H1 (cell line): ENCODE data around the gene PTTG1IP. TPM values are rescaled to one million over a fixed set of nuclear protein-coding genes. Genes with fewer than 3 reads are reported as not detected.

Source experiments
- CTCF ChIA-PET: fragments of 300-600 bp; sonication (Branson Sonifier 250); formaldehyde crosslinking; loops from one replicate; lab custom pipeline; 2021; ENCODE audit not compliant: partially characterized antibody; lab: Charles Lee
- POLR2A ChIA-PET: fragments of 300-600 bp; sonication (Branson Sonifier 250); formaldehyde crosslinking; loops from one replicate; lab custom pipeline; 2021; ENCODE audit warnings: inconsistent platforms; ENCODE audit not compliant: partially characterized antibody; lab: Charles Lee
- DNase-seq, 2 experiments: peaks; one replicate each; pipeline versions ENCODE4 v3.0.0 to v3.0.0-alpha.2; 2010 to 2022; ENCODE audit warnings: low spot score in 2 of 2, low read depth in 1 of 2, mixed read lengths in 1 of 2
- FAIRE-seq: peaks from 2 replicates; lab custom pipeline; 2011; peaks lifted over from hg19 to GRCh38; lab: Jason Lieb, UNC
- H2AFZ ChIP-seq: 2 replicates; pipeline ENCODE4 v1.8.1; 2012; ENCODE audit warnings: low read length, inconsistent platforms
- H2AK5ac ChIP-seq: 2 replicates; pipeline ENCODE4 v1.6.1; 2013; ENCODE audit warnings: low read depth, low read length
- H2BK120ac ChIP-seq: replicated peaks from 2 replicates; pipeline ENCODE3; 2013; ENCODE audit warnings: low read depth, low read length, inconsistent platforms
- H2BK12ac ChIP-seq: 2 replicates; pipeline ENCODE4 v1.6.1; 2013; ENCODE audit warnings: low read depth, low read length
- H2BK15ac ChIP-seq: 2 replicates; pipeline ENCODE4 v1.6.1; 2013; ENCODE audit warnings: low read length
- H2BK20ac ChIP-seq: 2 replicates; pipeline ENCODE4 v1.6.1; 2013; ENCODE audit warnings: low read length
- H2BK5ac ChIP-seq: 2 replicates; pipeline ENCODE4 v1.6.1; 2013; ENCODE audit warnings: low read depth, low read length
- H3K14ac ChIP-seq: 2 replicates; pipeline ENCODE4 v1.6.1; 2013; ENCODE audit warnings: inconsistent platforms; ENCODE audit not compliant: insufficient read length
- H3K18ac ChIP-seq: 2 replicates; pipeline ENCODE4 v1.6.1; 2013; ENCODE audit warnings: low read length; ENCODE audit errors: extremely low read depth
- H3K23ac ChIP-seq: 2 replicates; pipeline ENCODE4 v1.6.1; 2013; ENCODE audit warnings: inconsistent platforms; ENCODE audit not compliant: insufficient read length
- H3K23me2 ChIP-seq: 2 replicates; pipeline ENCODE4 v1.6.1; 2013; ENCODE audit warnings: low read depth, low read length
- H3K27ac ChIP-seq: 2 replicates; pipeline ENCODE4 v1.6.1; 2011; ENCODE audit warnings: low read depth, low read length, inconsistent platforms
- H3K27me3 ChIP-seq, 4 experiments: replicated peaks in 1 of 4; 1 replicate in 1 of 4; 2 replicates in 3 of 4; pipeline versions ENCODE4 v1.6.1 to v1.8.1; 2011 to 2013; ENCODE audit warnings: low read length in 3 of 4, mild to moderate bottlenecking in 3 of 4, inconsistent platforms in 2 of 4, mixed read lengths in 2 of 4, moderate library complexity in 1 of 4; ENCODE audit not compliant: control insufficient read depth in 3 of 4, insufficient read depth in 3 of 4; ENCODE audit errors: extremely low read depth in 1 of 4
- H3K36me3 ChIP-seq, 4 experiments: 2 replicates each; pipeline versions ENCODE4 v1.6.1 to v1.8.1; 2011 to 2013; ENCODE audit warnings: mild to moderate bottlenecking in 4 of 4, low read length in 3 of 4, moderate library complexity in 2 of 4, control low read depth in 1 of 4, inconsistent platforms in 1 of 4; ENCODE audit not compliant: insufficient read depth in 4 of 4, control insufficient read depth in 2 of 4
- H3K4ac ChIP-seq: replicated peaks from 2 replicates; pipeline ENCODE3; 2013; ENCODE audit warnings: low read length, low read depth, mixed read lengths, inconsistent platforms; ENCODE audit not compliant: insufficient read length
- H3K4me1 ChIP-seq, 4 experiments: replicated peaks in 1 of 4; 1 replicate in 1 of 4; 2 replicates in 3 of 4; pipeline versions ENCODE4 v1.6.1 to v1.8.1; 2011 to 2013; ENCODE audit warnings: low read length in 3 of 4, inconsistent platforms in 2 of 4, mixed read lengths in 1 of 4; ENCODE audit not compliant: insufficient read depth in 4 of 4, control insufficient read depth in 3 of 4
- H3K4me2 ChIP-seq, 2 experiments: 2 replicates each; pipeline versions ENCODE4 v1.6.1 to v1.8.1; 2011 to 2013; ENCODE audit warnings: low read depth in 2 of 2, low read length in 2 of 2, control low read depth in 1 of 2, inconsistent platforms in 1 of 2, mild to moderate bottlenecking in 1 of 2; ENCODE audit not compliant: insufficient read depth in 1 of 2
- H3K4me3 ChIP-seq, 4 experiments: fragments of 200-600, 300-600 bp in 1 of 4; sonication (generic), shearing (Covaris generic), sonication (Bioruptor Twin) in 1 of 4; 2 replicates each; pipeline versions ENCODE4 v1.5.1 to v1.8.1; 2011 to 2016; ENCODE audit warnings: low read length in 4 of 4, low read depth in 3 of 4, control low read depth in 2 of 4, inconsistent platforms in 2 of 4, mild to moderate bottlenecking in 2 of 4, mixed read lengths in 1 of 4, moderate library complexity in 1 of 4; ENCODE audit not compliant: insufficient read depth in 2 of 4; ENCODE audit errors: extremely low read depth in 1 of 4
- H3K56ac ChIP-seq: replicated peaks from 2 replicates; pipeline ENCODE3; 2013; ENCODE audit warnings: low read depth, mild to moderate bottlenecking, mixed read lengths, low read length, inconsistent platforms; ENCODE audit not compliant: insufficient read length
- H3K79me1 ChIP-seq: 2 replicates; pipeline ENCODE4 v1.6.1; 2013; ENCODE audit warnings: low read depth, low read length, control low read depth
- H3K79me2 ChIP-seq, 2 experiments: 2 replicates each; pipeline versions ENCODE4 v1.6.1 to v1.8.1; 2012 to 2013; ENCODE audit warnings: low read length in 2 of 2, mild to moderate bottlenecking in 2 of 2, inconsistent platforms in 1 of 2; ENCODE audit not compliant: insufficient read depth in 2 of 2, control insufficient read depth in 1 of 2
- H3K9ac ChIP-seq, 4 experiments: replicated peaks in 1 of 4; 1 replicate in 1 of 4; 2 replicates in 3 of 4; pipeline versions ENCODE4 v1.6.1 to v1.8.1; 2011 to 2013; ENCODE audit warnings: low read depth in 3 of 4, low read length in 3 of 4, control low read depth in 2 of 4, mild to moderate bottlenecking in 2 of 4, moderate library complexity in 2 of 4, inconsistent platforms in 1 of 4; ENCODE audit errors: extremely low read depth in 1 of 4
- H3K9me3 ChIP-seq, 2 experiments: 2 replicates each; pipeline versions ENCODE4 v1.6.1 to v1.8.1; 2012 to 2013; ENCODE audit warnings: mild to moderate bottlenecking in 2 of 2, moderate library complexity in 2 of 2, control low read depth in 1 of 2, inconsistent platforms in 1 of 2, low read depth in 1 of 2, low read length in 1 of 2, mixed read lengths in 1 of 2; ENCODE audit not compliant: insufficient read depth in 2 of 2
- H4K20me1 ChIP-seq, 2 experiments: replicated peaks in 1 of 2; 2 replicates each; pipeline versions ENCODE3 to v1.8.1; 2011 to 2013; ENCODE audit warnings: inconsistent platforms in 2 of 2, low read length in 2 of 2, mild to moderate bottlenecking in 1 of 2; ENCODE audit not compliant: insufficient read depth in 2 of 2, control insufficient read depth in 1 of 2
- H4K5ac ChIP-seq: 2 replicates; pipeline ENCODE4 v1.6.1; 2013; ENCODE audit warnings: low read length, low read depth, mixed read lengths, inconsistent platforms; ENCODE audit not compliant: insufficient read length
- H4K8ac ChIP-seq: 2 replicates; pipeline ENCODE4 v1.8.0; 2013; ENCODE audit warnings: mild to moderate bottlenecking, moderate library complexity, low read length, inconsistent platforms; ENCODE audit not compliant: insufficient read depth; ENCODE audit errors: extremely low read depth
- H4K91ac ChIP-seq: replicated peaks from 2 replicates; pipeline ENCODE3; 2013; ENCODE audit warnings: low read length, mixed read lengths, inconsistent platforms; ENCODE audit not compliant: insufficient read length
- BCL11A ChIP-seq, 2 experiments: IDR thresholded peaks; one replicate each; pipeline ENCODE4 v1.6.1; 2011; ENCODE audit warnings: low read depth in 2 of 2, low read length in 2 of 2, mild to moderate bottlenecking in 2 of 2
- CTBP2 ChIP-seq: IDR thresholded peaks from 2 replicates; pipeline ENCODE4 v1.7.0; 2011; ENCODE audit warnings: borderline replicate concordance, mild to moderate bottlenecking, moderate library complexity, mixed read lengths, low read length; ENCODE audit not compliant: insufficient read depth, insufficient read length
- EZH2 ChIP-seq: fragments of 200-600 bp; sonication (generic); IDR thresholded peaks from 2 replicates; pipeline ENCODE4 v1.7.1; 2012; ENCODE audit warnings: low read depth, mild to moderate bottlenecking, moderate library complexity, low read length, inconsistent platforms; ENCODE audit not compliant: severe bottlenecking
- GABPA ChIP-seq: IDR thresholded peaks from 2 replicates; pipeline ENCODE4 v1.6.1; 2011; ENCODE audit warnings: mild to moderate bottlenecking, low read length, moderate library complexity, borderline replicate concordance; ENCODE audit not compliant: insufficient read depth
- NANOG ChIP-seq: IDR thresholded peaks from 2 replicates; pipeline ENCODE4 v1.6.1; 2011; ENCODE audit warnings: low read length, low read depth, mild to moderate bottlenecking, inconsistent platforms; ENCODE audit not compliant: insufficient read depth, poor library complexity, severe bottlenecking
- NRF1 ChIP-seq: IDR thresholded peaks from 2 replicates; pipeline ENCODE4 v1.6.1; 2011; ENCODE audit warnings: mild to moderate bottlenecking, low read depth, low read length, improper control_type of control experiment
- SIX5 ChIP-seq: IDR thresholded peaks from 2 replicates; pipeline ENCODE4 v1.6.1; 2011; ENCODE audit warnings: mild to moderate bottlenecking, low read depth, low read length
- WGBS, 2 experiments: shearing (Covaris generic) in 1 of 2; methylation state at CpG; one replicate each; pipeline versions ENCODE4 v1.1.6 to v1.1.7; 2013 to 2015; ENCODE audit warnings: low lambda C conversion rate in 2 of 2, mixed read lengths in 2 of 2, inconsistent platforms in 1 of 2, low coverage in 1 of 2, missing lambda C conversion rate in 1 of 2; ENCODE audit not compliant: insufficient replicate concordance in 2 of 2, insufficient coverage in 1 of 2, insufficient read length in 1 of 2; ENCODE audit errors: extremely low coverage in 1 of 2, missing lambda C conversion rate in 1 of 2; 5-methylcytosine and 5-hydroxymethylcytosine counted together
- polyA plus RNA-seq, 7 experiments: library from polyadenylated mRNA; depleted of rRNA in 3 of 7; stranded (reverse) in 5 of 7; unstranded in 2 of 7; fragments of >200 nt in 5 of 7; fragments of 200-250 nt in 2 of 7; gene quantifications; 1 replicate in 5 of 7; 2 replicates in 1 of 7; 4 replicates in 1 of 7; pipeline versions ENCODE4 v1.2.1 to v1.2.3, GENCODE V29; 2011 to 2013; ENCODE audit warnings: missing spikeins in 2 of 7, mixed read lengths in 2 of 7
- total RNA-seq: library from RNA; stranded (reverse); fragmentation: NEBNext Ultra II Directional; extraction: Animal tissue kit (Norgen Biotek cat#: 25700); gene quantifications from 2 replicates; pipeline ENCODE4 v1.2.1, GENCODE V29; 2021
- TF ChIP-seq, protein P1 (sequence below): IDR thresholded peaks from 2 replicates; pipeline ENCODE4 v1.6.1; 2012; ENCODE audit warnings: inconsistent platforms
- TF ChIP-seq, protein P2 (sequence below): IDR thresholded peaks from 2 replicates; pipeline ENCODE4 v1.6.1; 2011; ENCODE audit warnings: low read length, improper control_type of control experiment
- TF ChIP-seq, protein P3 (sequence below): IDR thresholded peaks from 2 replicates; pipeline ENCODE4 v1.6.1; 2011; ENCODE audit warnings: low read depth, mild to moderate bottlenecking, low read length; ENCODE audit not compliant: insufficient read depth

The PTTG1IP gene
- total and polyA plus RNA-seq, 2 of the 8 experiments (the other 6 are each of a cell fraction or from before 2014, with no cell fraction given), result 90.8 to 130 TPM

- no peak overlapping the region for H2BK15ac ChIP-seq
- no peak overlapping the region for H2BK20ac ChIP-seq
- POLR2A ChIA-PET, result interaction anchor here (4.4 kb wide), 1 partner anchor 10 kb away, joined by 72 read pairs; the partner anchor contains the start of gene UBE2G2
- H4K20me1 ChIP-seq, result peaks cover 11 to 30% of the 10 kb centered on the region in 2 experiments
- no peak overlapping the region for H3K14ac ChIP-seq
- H3K79me2 ChIP-seq, result peaks cover 10 to 63% of the 10 kb centered on the region in 2 experiments
- no peak overlapping the region for H2BK120ac ChIP-seq
- no peak overlapping the region for H2BK12ac ChIP-seq
- H3K27ac ChIP-seq, result no peak overlapping the region
- FAIRE-seq (no peak), DNase-seq (no peak)
- H3K56ac ChIP-seq, result no peak overlapping the region
- no peak overlapping the region for H2BK5ac ChIP-seq
- H3K4me3 ChIP-seq, result no peak overlapping the region
- no peaks in the 10 kb centered on the region for H3K9me3 ChIP-seq
- peaks cover 0 to 6% (median 4%) of the 10 kb centered on the region in 4 experiments; a peak in 6 of 8 replicates for H3K36me3 ChIP-seq
- peaks cover 20% of the 10 kb centered on the region for H3K79me1 ChIP-seq
- no peak overlapping the region for H2AFZ ChIP-seq
- no peak overlapping the region; the same call in 1 of the 2 replicates for H4K8ac ChIP-seq
- no peak overlapping the region for H3K9ac ChIP-seq
- no peaks in the 10 kb centered on the region for H3K27me3 ChIP-seq
- no peak overlapping the region for H3K4ac ChIP-seq
- H3K23ac ChIP-seq, result no peak overlapping the region
- no peak overlapping the region for H2AK5ac ChIP-seq
- H4K5ac ChIP-seq, result no peak overlapping the region
- H3K4me1 ChIP-seq, result peaks cover 0 to 15% (median 5%) of the 10 kb centered on the region in 4 experiments; a peak in 4 of 7 replicates
- no peak overlapping the region for H3K18ac ChIP-seq
- no peak overlapping the region for H4K91ac ChIP-seq
- WGBS, 2 experiments, result 87% methylated on average over 7 of the region's 14 CpGs; no CpG with 5 or more reads in 1 of the 2 experiments
- CTCF ChIA-PET, result interaction anchor here (0.7 to 1.3 kb wide), 8 partner anchors 9 to 114 kb away, joined by 3 to 6 read pairs (median 3); no protein-coding TSS in a partner anchor
- H3K4me2 ChIP-seq, result no peak overlapping the region
- peaks cover 9% of the 10 kb centered on the region; the same call in 1 of the 2 replicates for H3K23me2 ChIP-seq
- TF ChIP-seq NANOG, result no peak
- TF ChIP-seq EZH2, result no peak
- no peak for TF ChIP-seq GABPA
- TF ChIP-seq CTBP2, result no peak
- TF ChIP-seq, protein P1, sequence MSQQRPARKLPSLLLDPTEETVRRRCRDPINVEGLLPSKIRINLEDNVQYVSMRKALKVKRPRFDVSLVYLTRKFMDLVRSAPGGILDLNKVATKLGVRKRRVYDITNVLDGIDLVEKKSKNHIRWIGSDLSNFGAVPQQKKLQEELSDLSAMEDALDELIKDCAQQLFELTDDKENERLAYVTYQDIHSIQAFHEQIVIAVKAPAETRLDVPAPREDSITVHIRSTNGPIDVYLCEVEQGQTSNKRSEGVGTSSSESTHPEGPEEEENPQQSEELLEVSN, result no peak
- no peak for TF ChIP-seq BCL11A (IDR thresholded peaks at IDR 0.05; ENCODE audit: low read depth in 2 of 2, low read length in 2 of 2)
- TF ChIP-seq, protein P2, sequence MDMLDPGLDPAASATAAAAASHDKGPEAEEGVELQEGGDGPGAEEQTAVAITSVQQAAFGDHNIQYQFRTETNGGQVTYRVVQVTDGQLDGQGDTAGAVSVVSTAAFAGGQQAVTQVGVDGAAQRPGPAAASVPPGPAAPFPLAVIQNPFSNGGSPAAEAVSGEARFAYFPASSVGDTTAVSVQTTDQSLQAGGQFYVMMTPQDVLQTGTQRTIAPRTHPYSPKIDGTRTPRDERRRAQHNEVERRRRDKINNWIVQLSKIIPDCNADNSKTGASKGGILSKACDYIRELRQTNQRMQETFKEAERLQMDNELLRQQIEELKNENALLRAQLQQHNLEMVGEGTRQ, result no peak
- TF ChIP-seq NRF1, result no peak
- TF ChIP-seq, protein P3, sequence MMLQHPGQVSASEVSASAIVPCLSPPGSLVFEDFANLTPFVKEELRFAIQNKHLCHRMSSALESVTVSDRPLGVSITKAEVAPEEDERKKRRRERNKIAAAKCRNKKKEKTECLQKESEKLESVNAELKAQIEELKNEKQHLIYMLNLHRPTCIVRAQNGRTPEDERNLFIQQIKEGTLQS, result no peak
- TF ChIP-seq SIX5, result no peak
These were observed 60.9 kb downstream of the PTTG1IP start for GRCh38 chr21:44812640-44813039.
